ENCODE results near the gene GOLGA6L10.

Gene GOLGA6L10

GRCh38 chr15:82297546-82297945 is 51.7 kb downstream of the GOLGA6L10 start:
- no peak overlapping the region for H3K27ac ChIP-seq
- TF ChIP-seq, protein P1, sequence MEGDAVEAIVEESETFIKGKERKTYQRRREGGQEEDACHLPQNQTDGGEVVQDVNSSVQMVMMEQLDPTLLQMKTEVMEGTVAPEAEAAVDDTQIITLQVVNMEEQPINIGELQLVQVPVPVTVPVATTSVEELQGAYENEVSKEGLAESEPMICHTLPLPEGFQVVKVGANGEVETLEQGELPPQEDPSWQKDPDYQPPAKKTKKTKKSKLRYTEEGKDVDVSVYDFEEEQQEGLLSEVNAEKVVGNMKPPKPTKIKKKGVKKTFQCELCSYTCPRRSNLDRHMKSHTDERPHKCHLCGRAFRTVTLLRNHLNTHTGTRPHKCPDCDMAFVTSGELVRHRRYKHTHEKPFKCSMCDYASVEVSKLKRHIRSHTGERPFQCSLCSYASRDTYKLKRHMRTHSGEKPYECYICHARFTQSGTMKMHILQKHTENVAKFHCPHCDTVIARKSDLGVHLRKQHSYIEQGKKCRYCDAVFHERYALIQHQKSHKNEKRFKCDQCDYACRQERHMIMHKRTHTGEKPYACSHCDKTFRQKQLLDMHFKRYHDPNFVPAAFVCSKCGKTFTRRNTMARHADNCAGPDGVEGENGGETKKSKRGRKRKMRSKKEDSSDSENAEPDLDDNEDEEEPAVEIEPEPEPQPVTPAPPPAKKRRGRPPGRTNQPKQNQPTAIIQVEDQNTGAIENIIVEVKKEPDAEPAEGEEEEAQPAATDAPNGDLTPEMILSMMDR (conservative IDR thresholded peaks at IDR 0.05), result no peak
- TF ChIP-seq ZFX (IDR thresholded peaks at IDR 0.05), result no peak

DNA sequence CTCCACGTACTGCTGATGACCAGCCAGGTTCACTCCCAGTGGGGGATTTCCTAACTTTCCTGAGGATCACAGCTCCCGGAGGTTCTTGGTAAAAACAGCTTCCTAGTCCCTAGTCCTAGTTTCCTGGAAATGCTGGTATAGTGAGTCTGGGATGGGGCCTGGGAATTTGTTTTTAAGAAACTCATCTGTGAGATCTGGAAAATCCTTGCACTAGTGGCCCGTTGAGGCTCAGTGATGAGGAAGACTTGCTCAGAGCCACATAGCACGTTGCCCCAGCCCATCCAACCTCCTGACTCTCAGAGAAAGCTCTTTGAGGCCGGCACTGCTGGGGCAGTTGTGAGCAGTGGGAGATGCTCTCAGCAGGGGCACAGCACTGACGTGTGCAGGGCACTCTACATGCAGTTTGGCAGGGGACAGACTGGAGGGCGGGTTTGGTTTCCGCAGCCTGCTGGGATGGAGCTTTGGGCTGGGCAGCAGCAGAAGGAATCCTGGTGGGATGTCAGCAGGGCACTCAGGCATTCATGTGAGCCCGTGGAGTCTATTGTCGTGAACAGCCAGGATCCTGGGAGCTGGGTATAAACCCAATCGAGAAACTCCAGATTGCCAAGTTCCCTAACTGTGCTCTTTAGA is 55.1 kb downstream of the GOLGA6L10 start:
- no peak overlapping the region for H3K27ac ChIP-seq
- TF ChIP-seq, protein P1 (conservative IDR thresholded peaks at IDR 0.05), result no peak
- no peak for TF ChIP-seq ZFX (IDR thresholded peaks at IDR 0.05)

GRCh38 chr15:82292271-82292670 is 57.0 kb downstream of the GOLGA6L10 start:
- no peak for TF ChIP-seq ZFX (IDR thresholded peaks at IDR 0.05)
- TF ChIP-seq, protein P1 (conservative IDR thresholded peaks at IDR 0.05), result no peak
- H3K27ac ChIP-seq, result no peak overlapping the region

Data from C4-2B (cell line).